Activated B cell treated with CpG ODN at 0.5 μM for 24 hours (primary cell): ENCODE results near the gene NUDT19. TPM values are rescaled to one million over a fixed set of nuclear protein-coding genes. Genes with fewer than 3 reads are reported as not detected.

Experiments used
- ATAC-seq: fragments of 200-7000 bp; cut with Tn5 transposase; one replicate; pipeline ENCODE4 v1.10.0; 2021; ENCODE audit warnings: low read depth, mild to moderate bottlenecking, moderate library complexity
- CTCF ChIA-PET: fragments of 350-600 bp; sonication (Branson Sonifier 250); formaldehyde crosslinking; loops from one replicate; lab custom pipeline; 2021; ENCODE audit warnings: antibody characterized with exemption; lab: Charles Lee
- POLR2A ChIA-PET: fragments of 350-600 bp; sonication (Branson Sonifier 250); formaldehyde crosslinking; loops from one replicate; lab custom pipeline; 2021; ENCODE audit warnings: antibody characterized with exemption; lab: Charles Lee
- DNase-seq: peaks from one replicate; pipeline ENCODE4 v3.0.0; 2022
- H3K27ac Mint-ChIP-seq: one replicate; pipeline ENCODE4 v1.8.0; 2020; ENCODE audit warnings: mixed read lengths
- H3K27me3 Mint-ChIP-seq: one replicate; pipeline ENCODE4 v1.8.0; 2021; ENCODE audit warnings: mixed read lengths
- H3K36me3 Mint-ChIP-seq: one replicate; pipeline ENCODE4 v1.8.0; 2021; ENCODE audit warnings: low read depth, mixed read lengths
- H3K4me1 Mint-ChIP-seq: one replicate; pipeline ENCODE4 v1.8.0; 2021; ENCODE audit warnings: mixed read lengths
- H3K4me3 Mint-ChIP-seq: one replicate; pipeline ENCODE4 v1.8.0; 2020; ENCODE audit warnings: mild to moderate bottlenecking, mixed read lengths
- H3K9me3 Mint-ChIP-seq: one replicate; pipeline ENCODE4 v1.8.0; 2020; ENCODE audit warnings: mixed read lengths
- CTCF ChIP-seq: fragments of 200-600 bp; IDR thresholded peaks from one replicate; pipeline ENCODE4 v1.8.0; 2022; ENCODE audit warnings: antibody characterized with exemption, mild to moderate bottlenecking
- intact Hi-C: fragments of 100-400 bp; cut with micrococcal nuclease; formaldehyde crosslinking; loops from one replicate; pipeline ENCODE4 v1.15.1; 2024
- total RNA-seq: library from RNA; stranded (reverse); gene quantifications from 2 replicates; pipeline ENCODE4 v1.2.3, GENCODE V29; 2022

Gene NUDT19
- total RNA-seq, 1 donor from 2014 or later, result 9.0 TPM

DNA sequence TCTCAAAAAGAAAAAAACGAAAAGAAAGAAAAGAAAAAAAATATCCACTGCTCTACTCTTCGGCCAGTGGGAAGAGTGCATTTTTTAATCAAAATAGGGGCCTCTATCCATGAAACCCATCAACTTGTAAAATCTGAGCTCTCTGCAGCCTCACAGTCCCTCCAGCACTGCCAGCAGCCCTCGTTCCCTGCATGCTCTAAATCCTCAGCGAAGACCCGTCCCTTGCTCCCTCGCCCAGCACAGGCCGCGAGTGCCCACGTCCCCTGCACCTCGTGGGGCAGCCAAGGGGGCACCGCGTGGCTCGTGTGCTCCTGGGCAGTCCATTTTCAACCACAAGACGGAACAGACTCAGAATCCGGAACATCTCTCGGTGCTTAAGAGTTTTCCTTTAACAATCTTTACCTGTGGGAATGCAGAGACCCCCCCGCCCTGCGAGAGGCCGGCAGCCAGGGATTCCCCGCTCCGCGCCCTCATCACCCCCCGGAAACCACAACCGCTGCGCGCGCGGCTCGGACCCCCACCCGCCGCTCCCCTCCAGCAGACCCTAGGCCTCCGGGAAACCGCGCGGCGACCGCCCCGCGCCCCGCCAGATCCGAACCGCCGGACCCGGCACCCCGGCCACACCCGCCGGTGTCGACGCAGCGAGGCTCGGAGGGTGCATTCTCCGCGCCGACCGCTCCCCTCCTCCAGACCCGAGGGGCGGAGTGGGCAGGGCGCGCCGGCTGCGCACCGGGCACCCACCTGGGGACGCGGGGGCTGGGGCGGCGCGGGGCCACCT is 17.3 kb upstream of the NUDT19 start:
- POLR2A ChIA-PET, result interaction anchor here (1.1 to 3.0 kb wide), 2 partner anchors 17 kb away, joined by 4 to 28 read pairs; partner anchors contain the start of gene NUDT19
- Mint-ChIP-seq H3K9me3 (no peaks in the 10 kb centered on the region), H3K27ac (peak overlapping the region; percentile 84), H3K4me3 (peak overlapping the region; percentile 91), H3K27me3 (peaks cover 10% of the 10 kb centered on the region), H3K36me3 (peaks cover 9% of the 10 kb centered on the region), H3K4me1 (peaks cover 32% of the 10 kb centered on the region)
- CTCF ChIA-PET, result no interaction called here
- TF ChIP-seq CTCF, result no peak
- ATAC-seq (no peak), DNase-seq (no peak)
- intact Hi-C loops, result loop anchor here (2.0 to 10.0 kb wide), 3 partner anchors 390 to 700 kb away; partner anchors contain the start of genes CEBPG and RHPN2

GRCh38 chr19:32674931-32675719 is 16.5 kb upstream of the NUDT19 start, which contains the start of gene ANKRD27:
TSS of gene ANKRD27 (minus strand) at chr19:32675180. CDS start at chr19:32659015, 16,165 bp downstream.
- TF ChIP-seq CTCF, result no peak
- ATAC-seq (peak; percentile 96), DNase-seq (peak; percentile 99)
- no peaks in the 10 kb centered on the region for H3K9me3 Mint-ChIP-seq
- intact Hi-C loops, result loop anchor here (1.0 to 10.0 kb wide), 7 partner anchors 16 to 700 kb away; partner anchors contain the start of genes CEBPG, DPY19L3, FAAP24 and NUDT19
- peak within 1 kb of the TSS; percentile 84 for H3K27ac Mint-ChIP-seq
- CTCF ChIA-PET, result no interaction called here
- H3K27me3 Mint-ChIP-seq, result peaks cover 10% of the 10 kb centered on the region
- peaks cover 27% of the 10 kb centered on the region for H3K4me1 Mint-ChIP-seq
- H3K36me3 Mint-ChIP-seq, result peaks cover 4% of the 10 kb centered on the region
- POLR2A ChIA-PET, result interaction anchor here (0.8 to 3.0 kb wide), 2 partner anchors 16 to 25 kb away, joined by 3 to 28 read pairs; partner anchors contain the start of gene NUDT19
- peak within 1 kb of the TSS; percentile 91 for H3K4me3 Mint-ChIP-seq

DNA sequence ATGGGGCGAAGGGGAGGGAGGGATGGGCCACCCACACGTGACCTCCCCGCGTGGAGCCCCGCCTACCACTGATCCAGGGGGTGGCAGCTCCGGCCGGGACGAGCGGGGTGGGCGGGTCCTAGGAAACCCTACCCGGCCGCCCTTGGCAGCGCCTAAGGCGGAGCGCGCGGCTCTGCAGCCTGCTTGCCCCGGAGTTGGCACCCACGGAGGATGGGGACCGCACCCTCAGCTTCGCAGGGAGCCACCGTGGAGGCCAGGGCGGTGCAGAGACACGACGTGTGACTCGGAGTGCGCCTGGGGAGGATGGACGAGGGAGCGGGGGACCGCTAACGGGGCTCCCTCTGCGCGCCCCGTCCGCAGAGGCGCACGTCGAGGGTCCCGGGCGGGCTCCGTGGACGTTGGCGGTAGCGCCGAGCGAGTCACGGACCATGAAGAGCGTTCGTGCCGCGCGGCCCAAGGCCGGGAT is 15.9 kb upstream of the NUDT19 start, which contains the start of gene RGS9BP:
TSS of gene RGS9BP (plus strand) at position 129 of the 466 bp plus-strand sequence. CDS start 416 bp downstream, outside the sequence.
- TF ChIP-seq CTCF, result no peak
- DNase-seq, result peak; percentile 57
- peaks cover 26% of the 10 kb centered on the region for H3K4me1 Mint-ChIP-seq
- POLR2A ChIA-PET, result interaction anchor here (0.8 to 3.0 kb wide), 2 partner anchors 16 to 24 kb away, joined by 3 to 28 read pairs; partner anchors contain the start of gene NUDT19
- no peaks in the 10 kb centered on the region for H3K9me3 Mint-ChIP-seq
- peaks cover 12% of the 10 kb centered on the region for H3K27me3 Mint-ChIP-seq
- peak within 1 kb of the TSS; percentile 87 for H3K4me3 Mint-ChIP-seq
- CTCF ChIA-PET, result no interaction called here
- ATAC-seq, result peak; percentile 25
- H3K36me3 Mint-ChIP-seq, result peaks cover 4% of the 10 kb centered on the region
- peak within 1 kb of the TSS; percentile 63 for H3K27ac Mint-ChIP-seq
- intact Hi-C loops, result loop anchor here (1.0 to 10.0 kb wide), 7 partner anchors 16 to 699 kb away; partner anchors contain the start of genes CEBPG, DPY19L3, FAAP24 and NUDT19

- Mint-ChIP-seq H3K36me3 (peaks cover 4% of the 10 kb centered on the region), H3K4me3 (peak overlapping the region; percentile 87), H3K27ac (no peak overlapping the region), H3K27me3 (peaks cover 16% of the 10 kb centered on the region), H3K9me3 (no peaks in the 10 kb centered on the region), H3K4me1 (peaks cover 26% of the 10 kb centered on the region)
- no peak for TF ChIP-seq CTCF
- intact Hi-C loops, result loop anchor here (5.0 to 10.0 kb wide), 3 partner anchors 269 to 698 kb away; partner anchors contain the start of genes CEBPG, DPY19L3 and RHPN2
- DNase-seq, result no peak
- no peak for ATAC-seq
- ChIA-PET CTCF (no interaction called here), POLR2A (interaction anchor here (3.0 kb wide), 1 partner anchor 15 kb away, joined by 28 read pairs; the partner anchor contains the start of gene NUDT19)
Measured at GRCh38 chr19:32676186-32676894, 15.3 kb upstream of the NUDT19 start.
